HG02840 (cell line): ENCODE results near the gene TRIM2.

Experiments used
- ATAC-seq: cut with Tn5 transposase; IDR thresholded peaks from one replicate; pipeline ENCODE4 v1.9.1; 2021; ENCODE audit warnings: mild to moderate bottlenecking, moderate library complexity, moderate number of reproducible peaks; ENCODE audit not compliant: unreplicated experiment, low FRiP score

The TRIM2 gene

DNA sequence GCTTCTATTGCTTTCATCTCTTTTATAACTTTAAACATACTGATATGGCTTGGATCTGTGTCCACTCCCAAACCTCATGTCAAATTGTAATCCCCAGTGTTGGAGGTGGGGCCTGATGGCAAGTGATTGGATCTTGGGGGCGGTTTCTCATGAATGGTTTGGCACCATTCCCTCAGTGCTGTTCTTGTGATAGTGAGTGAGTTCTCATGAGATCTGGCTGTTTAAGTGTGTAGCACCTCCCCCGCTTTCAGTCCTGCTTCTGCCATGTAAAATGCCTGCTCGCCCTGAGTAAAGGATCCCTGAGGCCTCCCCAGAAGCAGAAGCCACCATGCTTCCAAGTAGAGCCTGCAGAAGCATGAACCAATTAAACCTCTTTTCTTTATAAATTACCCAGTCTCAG lies 157.9 kb downstream of the TRIM2 start:
- ATAC-seq = no peak

DNA sequence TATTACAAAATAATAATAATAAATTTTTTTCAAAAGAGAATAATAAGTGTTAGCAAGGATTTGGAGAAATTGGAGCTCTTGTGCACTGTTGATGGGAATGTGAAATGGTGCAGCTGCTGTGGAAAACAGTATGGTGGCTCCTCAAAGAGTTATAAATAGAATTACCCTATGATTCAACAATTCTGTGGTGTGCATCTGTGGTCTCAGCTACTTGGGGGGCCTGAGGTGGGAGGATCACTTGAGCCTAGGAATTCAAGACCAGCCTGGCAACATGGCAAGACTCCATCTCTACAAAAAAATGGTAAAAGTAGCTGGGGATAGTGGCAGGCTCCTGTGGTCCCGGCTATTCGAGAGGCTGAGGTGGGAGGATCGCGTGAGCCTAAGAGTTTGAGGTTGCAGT lies 159.8 kb downstream of the TRIM2 start:
- ATAC-seq = no peak

DNA sequence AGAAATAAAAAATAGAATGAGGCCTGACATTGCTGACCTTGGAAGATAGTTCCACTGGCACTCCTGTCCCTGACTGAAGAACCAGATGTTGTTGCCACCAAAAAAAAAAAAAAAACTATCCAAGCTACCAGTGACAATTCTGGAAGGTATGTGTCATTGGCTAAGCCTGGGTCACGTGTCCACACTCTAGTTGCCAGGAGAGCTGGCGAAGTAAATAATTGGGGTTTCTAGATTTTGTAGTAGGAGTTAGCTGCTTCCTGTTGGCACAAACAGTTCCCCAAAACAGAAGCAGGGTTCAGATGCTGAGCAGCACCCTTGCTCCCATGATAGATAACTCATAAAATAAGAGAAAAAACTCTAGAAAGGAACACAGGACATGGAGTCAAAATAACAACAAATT lies 160.8 kb downstream of the TRIM2 start:
- ATAC-seq = no peak

DNA sequence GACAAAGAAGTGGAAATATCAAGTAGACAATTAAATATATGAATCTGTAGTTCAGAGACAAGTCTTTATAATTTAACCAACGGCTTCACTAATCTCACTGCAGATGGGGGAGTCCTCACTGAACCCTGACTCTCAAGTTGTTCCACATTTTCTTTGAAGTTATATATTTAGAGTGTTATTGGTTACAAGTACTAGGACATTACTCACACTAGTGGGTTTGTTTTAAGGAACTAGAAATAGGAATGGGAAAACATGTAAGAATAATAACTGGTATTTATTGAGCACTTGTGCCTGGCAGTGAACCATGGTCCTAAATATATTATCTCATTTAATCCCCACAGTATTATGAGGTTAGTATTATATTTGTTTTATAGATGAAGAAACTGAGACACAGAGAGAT lies 162.2 kb downstream of the TRIM2 start:
- no peak for ATAC-seq

DNA sequence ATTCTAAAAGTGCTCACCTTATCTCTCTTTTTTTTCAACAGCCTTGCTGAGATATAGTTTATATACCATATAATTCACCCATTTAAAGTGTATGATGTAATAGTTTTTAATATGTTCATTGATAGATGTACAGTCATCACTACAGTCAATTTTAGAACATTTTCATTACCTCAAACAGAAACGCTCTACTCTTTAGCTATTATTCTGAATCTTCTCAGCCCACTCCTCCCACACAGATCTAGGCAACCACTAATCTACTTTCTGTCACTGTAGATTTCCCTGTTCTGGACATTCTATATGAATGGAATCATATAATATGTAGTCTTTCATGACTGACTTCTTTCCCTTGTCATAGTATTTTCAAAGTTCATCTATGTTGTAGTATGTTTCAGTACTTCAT lies 162.8 kb downstream of the TRIM2 start:
- no peak for ATAC-seq

DNA sequence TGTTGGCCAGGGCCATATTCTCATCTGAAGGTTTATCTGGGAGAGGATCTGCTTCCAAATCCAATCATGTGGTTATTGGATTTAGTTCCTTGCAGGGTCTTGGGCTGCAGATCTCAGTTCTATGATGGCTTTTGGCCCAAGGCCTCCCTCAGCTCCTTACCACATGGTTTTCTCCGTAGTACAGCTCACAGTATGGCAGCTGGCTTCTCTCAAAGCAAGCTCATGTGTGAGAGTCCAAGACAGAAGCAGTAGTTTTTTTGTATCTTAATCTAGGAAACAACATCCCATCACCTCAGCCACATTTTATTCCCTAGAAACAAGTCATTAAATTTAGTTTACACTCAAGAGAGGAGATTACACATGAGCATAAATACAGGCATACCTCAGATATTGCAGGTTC lies 164.8 kb downstream of the TRIM2 start:
- no peak for ATAC-seq

DNA sequence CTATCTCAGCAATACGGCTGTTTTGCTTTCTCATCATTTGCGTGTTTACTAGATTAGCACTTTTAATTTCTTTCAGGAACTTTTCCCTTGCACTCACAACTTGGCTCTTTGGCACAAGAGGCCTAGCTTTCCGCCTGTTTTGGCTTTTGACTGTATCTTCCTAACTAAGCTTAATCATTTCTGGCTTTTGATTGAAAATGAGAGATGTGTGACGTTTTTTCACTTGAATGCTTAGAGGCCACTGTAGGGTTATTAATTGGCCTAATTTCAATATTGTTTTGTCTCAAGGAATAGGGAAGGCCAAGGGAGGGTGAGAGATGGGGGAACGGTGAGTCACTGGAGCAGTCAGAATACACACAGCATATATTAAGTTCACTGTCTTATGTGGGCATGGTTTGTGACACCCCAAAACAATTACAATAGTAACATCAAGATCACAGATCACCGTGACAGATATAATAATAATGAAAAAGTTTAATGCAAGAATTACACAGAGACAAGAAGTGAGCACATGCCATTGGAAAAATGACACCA lies 167.5 kb downstream of the TRIM2 start:
- no peak for ATAC-seq

DNA sequence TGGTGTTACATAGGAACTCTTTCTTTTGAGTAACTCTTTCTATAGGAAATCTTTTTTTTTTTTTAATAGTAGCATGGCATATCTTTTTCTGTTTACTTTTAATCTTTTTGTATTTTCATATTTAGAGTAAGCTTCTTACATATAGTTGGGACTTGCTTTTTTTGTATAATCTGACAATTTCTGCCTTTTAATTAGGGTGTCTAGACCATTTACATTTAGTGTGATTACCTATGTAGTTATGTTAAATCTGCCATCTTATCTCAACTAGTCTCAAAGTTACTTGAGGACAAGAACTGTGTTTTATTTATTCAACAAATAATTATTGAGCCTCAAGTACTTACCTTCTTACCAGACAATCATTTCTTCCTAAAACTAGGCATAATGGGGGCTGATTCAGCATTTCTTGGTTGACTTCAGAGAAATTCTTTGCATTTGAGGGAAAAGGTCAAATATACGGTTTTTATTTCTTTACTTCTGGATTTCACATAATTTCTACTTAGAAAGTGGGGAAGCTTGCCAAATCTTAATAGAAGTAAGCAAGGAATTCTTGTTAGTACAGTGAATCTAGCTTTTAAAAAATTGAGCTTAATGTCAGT lies 168.8 kb downstream of the TRIM2 start:
- ATAC-seq = no peak

DNA sequence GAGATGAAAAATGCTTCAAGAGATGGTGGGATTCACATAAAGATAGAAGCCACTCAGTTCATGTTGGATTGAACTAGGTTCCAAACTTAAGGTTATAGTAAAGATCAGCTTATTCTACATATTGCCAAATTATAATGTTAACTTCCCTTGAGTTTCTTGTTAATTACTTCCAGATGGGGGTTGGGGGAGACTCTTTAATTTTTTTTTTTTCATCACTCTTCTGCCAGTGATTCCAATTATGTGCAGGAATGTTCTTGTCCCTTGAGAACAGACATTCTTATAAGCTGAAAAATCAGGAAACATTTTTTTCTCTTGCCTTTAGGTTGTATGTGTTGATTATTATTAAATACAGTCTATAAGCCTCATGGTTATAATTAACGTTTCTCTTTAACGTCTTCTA lies 170.2 kb downstream of the TRIM2 start:
- no peak for ATAC-seq

DNA sequence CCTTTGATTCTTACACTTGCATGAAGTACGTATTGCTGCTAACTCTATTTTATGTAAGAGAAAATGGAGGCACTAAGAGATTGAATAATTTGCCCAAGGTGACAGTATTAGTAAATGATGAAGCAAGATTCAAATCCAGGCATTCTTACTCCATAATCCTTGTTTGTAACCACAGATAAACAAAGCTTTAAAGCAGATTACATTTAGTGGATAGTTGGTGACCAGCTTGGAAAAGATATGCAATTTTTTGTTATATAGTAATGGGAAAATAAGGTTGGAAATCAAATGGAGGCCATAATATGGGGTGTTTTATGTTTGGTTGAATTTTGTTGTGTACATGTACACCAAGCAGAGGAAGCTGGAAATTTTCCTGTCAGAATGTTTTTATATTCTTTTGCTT lies 171.1 kb downstream of the TRIM2 start:
- no peak for ATAC-seq

DNA sequence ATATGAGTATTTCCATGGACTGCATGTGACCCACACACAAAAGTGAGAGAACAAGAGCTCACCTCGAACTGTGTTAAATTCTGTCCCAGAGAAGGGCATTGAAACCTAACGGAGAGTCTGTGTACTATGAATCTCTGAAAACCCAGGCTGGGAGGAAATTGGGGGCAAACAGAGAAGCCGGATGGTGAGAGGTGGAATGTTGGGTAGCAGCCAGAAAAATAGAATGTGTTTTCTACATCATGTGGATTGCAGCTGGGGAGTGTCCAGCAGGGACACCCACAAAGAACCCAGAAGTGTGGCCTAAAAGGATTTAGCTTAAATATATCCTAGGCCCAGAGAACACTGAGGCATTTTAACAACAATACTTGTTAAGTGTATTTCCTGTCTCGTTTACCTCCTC lies 178.9 kb downstream of the TRIM2 start:
- ATAC-seq = no peak

DNA sequence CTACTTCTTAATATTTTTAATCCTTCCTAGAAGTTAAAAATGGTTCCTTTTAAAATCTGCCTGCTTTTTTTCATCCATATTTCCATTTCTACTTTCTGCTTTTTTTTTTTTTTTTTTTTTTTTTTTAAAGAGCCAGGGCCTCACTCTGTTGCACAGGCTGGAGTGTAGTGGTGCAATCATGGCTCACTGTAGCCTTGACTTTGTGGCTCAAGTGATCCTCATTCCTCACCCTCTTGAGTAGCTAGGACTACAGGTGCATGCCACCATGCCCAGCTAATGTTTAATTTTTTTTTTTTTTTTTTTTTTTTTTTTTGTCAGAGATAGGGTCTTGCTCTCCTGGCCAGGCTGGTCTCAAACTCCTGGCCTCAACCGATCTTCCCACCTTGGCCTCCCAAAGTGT lies 179.9 kb downstream of the TRIM2 start:
- no peak for ATAC-seq

DNA sequence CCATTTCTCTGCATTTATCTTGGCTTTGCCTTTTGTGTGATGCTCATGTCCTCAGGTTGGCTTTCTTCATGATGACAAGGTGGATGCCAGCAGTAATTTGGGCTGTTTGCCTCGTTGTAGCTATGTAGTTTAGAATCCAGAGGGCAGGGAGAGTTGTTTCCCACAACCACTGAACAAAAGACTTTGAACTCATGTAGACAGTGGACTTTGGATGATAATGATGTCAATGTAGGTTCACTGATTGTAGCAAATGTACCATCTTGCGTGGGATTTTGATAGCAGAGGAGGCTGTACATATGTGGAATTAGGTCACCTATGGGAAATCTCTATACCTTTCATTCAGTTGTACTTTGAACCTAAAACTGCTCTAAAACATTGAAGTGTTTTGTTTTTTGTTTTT lies 181.5 kb downstream of the TRIM2 start:
- no peak for ATAC-seq

DNA sequence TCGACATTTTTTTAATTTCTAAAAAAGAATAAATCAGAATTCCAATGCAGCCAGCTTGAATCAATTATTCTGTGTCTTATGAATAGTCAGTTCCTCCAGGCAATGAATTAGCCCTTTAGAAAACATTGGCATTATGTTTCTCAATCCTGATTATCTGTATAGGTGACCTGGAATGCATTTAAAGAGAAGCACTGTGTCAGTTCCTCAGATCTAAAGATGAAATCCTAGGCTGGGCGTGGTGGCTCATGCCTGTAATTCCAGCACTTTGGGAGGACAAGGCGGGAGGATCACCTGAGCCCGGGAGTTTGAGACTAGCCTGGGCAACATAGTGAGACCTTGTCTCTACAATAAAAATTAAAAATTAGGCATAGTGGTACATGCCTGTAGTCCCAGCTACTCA lies 183.7 kb downstream of the TRIM2 start:
- ATAC-seq = no peak
